DOHH2 (cell line): Measurements from ENCODE around the gene GTF2F1.

ENCODE experiments used
- H3F3A ChIP-seq: fragments of 200-600 bp; sonication (generic), shearing (Covaris generic); 2 replicates; pipeline ENCODE4 v1.6.0; 2016; ENCODE audit warnings: antibody characterized with exemption, mild to moderate bottlenecking; ENCODE audit not compliant: control insufficient read depth, insufficient read depth
- H3K27ac ChIP-seq: fragments of 200-600 bp; sonication (generic); 2 replicates; pipeline ENCODE4 v1.5.1; 2014; ENCODE audit warnings: low read depth, mild to moderate bottlenecking, low read length, moderate library complexity
- H3K27me3 ChIP-seq: fragments of 200-600 bp; sonication (generic); 2 replicates; pipeline ENCODE4 v1.6.1; 2014; ENCODE audit warnings: mild to moderate bottlenecking, low read length, mixed read lengths; ENCODE audit not compliant: control insufficient read depth
- H3K36me3 ChIP-seq: fragments of 200-600 bp; sonication (generic); 2 replicates; pipeline ENCODE4 v1.6.1; 2014; ENCODE audit warnings: mild to moderate bottlenecking, low read length, moderate library complexity, mixed read lengths; ENCODE audit not compliant: control insufficient read depth
- H3K4me1 ChIP-seq: fragments of 200-600 bp; sonication (generic); 2 replicates; pipeline ENCODE4 v1.6.1; 2014; ENCODE audit warnings: mild to moderate bottlenecking, low read length, mixed read lengths; ENCODE audit not compliant: control insufficient read depth
- H3K4me2 ChIP-seq: fragments of 200-600 bp; sonication (generic); 2 replicates; pipeline ENCODE4 v1.6.0; 2014; ENCODE audit warnings: mild to moderate bottlenecking, low read length, moderate library complexity
- H3K4me3 ChIP-seq: fragments of 200-600 bp; sonication (generic); 2 replicates; pipeline ENCODE4 v1.5.1; 2014; ENCODE audit warnings: mild to moderate bottlenecking, low read length, mixed read lengths
- H3K79me2 ChIP-seq: fragments of 200-600 bp; sonication (generic); 2 replicates; pipeline ENCODE4 v1.6.1; 2014; ENCODE audit warnings: mild to moderate bottlenecking, low read length, mixed read lengths; ENCODE audit not compliant: control insufficient read depth
- H3K9me2 ChIP-seq: fragments of 200-600 bp; sonication (generic); replicated peaks from 2 replicates; pipeline ENCODE4 v1.6.1; 2014; ENCODE audit warnings: mild to moderate bottlenecking, low read length, mixed read lengths; ENCODE audit not compliant: control insufficient read depth
- H3K9me3 ChIP-seq: fragments of 200-600 bp; sonication (generic); 2 replicates; pipeline ENCODE4 v1.6.1; 2014; ENCODE audit warnings: antibody characterized with exemption, low read length, mixed read lengths; ENCODE audit not compliant: control insufficient read depth, insufficient read depth
- H4K20me1 ChIP-seq: fragments of 200-600 bp; sonication (generic); 2 replicates; pipeline ENCODE4 v1.6.0; 2014; ENCODE audit warnings: low read depth, mild to moderate bottlenecking, antibody characterized with exemption, low read length, moderate library complexity; ENCODE audit not compliant: control insufficient read depth, insufficient read depth
- EZH2phosphoT487 ChIP-seq: fragments of 200-600 bp; sonication (generic); IDR thresholded peaks from 2 replicates; pipeline ENCODE4 v1.6.1; 2017; ENCODE audit warnings: borderline replicate concordance, mild to moderate bottlenecking, antibody characterized with exemption, low read length, moderate library complexity, mixed read lengths
- TF ChIP-seq, protein P1 (sequence below): fragments of 200-600 bp; sonication (generic); IDR thresholded peaks from one replicate; pipeline ENCODE4 v1.5.1; 2014; ENCODE audit warnings: antibody characterized with exemption, mild to moderate bottlenecking, low read depth, low read length; ENCODE audit not compliant: poor library complexity, severe bottlenecking

Gene GTF2F1

DNA sequence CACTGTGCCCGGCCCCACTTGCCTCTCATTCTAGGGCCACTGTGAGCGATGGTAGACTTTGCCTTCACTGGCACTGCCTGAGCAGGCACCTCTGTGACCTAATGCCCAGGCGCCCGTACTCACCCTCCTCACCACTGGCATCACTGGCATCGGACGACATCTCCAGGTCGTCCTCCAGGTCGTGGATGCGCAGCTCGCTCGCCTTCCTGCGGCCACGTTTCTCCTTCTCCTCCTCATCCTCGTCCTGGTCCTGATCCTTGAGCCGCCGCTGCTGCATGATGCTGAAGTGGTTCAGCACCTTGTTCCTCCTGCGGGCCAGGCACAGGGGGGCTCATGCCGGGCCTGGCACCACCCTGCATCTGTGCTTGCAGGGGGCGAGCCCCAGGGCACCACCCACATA is 9.8 kb downstream of the GTF2F1 start:
- Histone ChIP-seq H3K9me2 (no peaks in the 10 kb centered on the region), H3K4me3 (no peak overlapping the region), H3K27me3 (no peaks in the 10 kb centered on the region), H3K4me1 (no peaks in the 10 kb centered on the region), H3K27ac (no peak overlapping the region), H3K9me3 (no peaks in the 10 kb centered on the region), H3K36me3 (peaks cover 58% of the 10 kb centered on the region), H4K20me1 (no peaks in the 10 kb centered on the region), H3K4me2 (no peak overlapping the region), H3K79me2 (no peaks in the 10 kb centered on the region), H3F3A (no peaks in the 10 kb centered on the region)
- TF ChIP-seq, protein P1, sequence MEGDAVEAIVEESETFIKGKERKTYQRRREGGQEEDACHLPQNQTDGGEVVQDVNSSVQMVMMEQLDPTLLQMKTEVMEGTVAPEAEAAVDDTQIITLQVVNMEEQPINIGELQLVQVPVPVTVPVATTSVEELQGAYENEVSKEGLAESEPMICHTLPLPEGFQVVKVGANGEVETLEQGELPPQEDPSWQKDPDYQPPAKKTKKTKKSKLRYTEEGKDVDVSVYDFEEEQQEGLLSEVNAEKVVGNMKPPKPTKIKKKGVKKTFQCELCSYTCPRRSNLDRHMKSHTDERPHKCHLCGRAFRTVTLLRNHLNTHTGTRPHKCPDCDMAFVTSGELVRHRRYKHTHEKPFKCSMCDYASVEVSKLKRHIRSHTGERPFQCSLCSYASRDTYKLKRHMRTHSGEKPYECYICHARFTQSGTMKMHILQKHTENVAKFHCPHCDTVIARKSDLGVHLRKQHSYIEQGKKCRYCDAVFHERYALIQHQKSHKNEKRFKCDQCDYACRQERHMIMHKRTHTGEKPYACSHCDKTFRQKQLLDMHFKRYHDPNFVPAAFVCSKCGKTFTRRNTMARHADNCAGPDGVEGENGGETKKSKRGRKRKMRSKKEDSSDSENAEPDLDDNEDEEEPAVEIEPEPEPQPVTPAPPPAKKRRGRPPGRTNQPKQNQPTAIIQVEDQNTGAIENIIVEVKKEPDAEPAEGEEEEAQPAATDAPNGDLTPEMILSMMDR = no peak
- TF ChIP-seq EZH2phosphoT487 = no peak

DNA sequence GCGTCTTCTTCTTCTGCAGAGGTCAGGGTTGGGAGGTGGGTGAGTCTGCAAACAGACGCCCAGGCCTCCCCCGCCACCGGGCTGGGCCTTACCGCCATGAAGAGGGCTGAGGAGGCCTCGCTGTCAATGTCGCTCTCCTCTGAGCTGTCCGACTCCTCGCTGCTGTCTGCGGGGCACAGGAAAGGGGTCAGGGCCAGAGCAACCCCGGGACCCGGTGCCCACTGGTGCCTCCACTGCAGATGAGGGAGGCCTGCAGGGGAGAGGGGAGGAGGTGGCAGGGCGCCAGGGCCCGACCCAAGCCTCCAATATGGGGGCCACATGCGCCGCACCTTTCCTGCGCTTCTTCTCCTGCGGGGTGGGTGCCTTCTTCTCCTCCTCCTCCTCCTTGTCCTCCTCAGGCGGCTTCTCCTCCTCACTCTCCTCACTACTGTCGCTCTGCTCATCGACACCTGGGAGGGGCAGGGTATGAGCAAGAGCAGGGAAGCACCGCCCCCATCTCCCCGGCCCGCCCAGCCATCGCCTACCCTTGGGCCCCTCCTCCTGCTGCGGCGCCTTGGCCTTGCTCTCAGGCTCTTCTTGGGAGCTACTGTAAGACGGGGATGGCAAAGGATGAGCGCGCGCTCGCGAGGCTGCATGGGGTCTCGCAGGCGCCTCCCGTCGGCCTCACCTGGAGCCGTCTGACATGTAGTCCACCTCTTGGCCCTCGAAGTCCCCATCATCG is 11.8 kb downstream of the GTF2F1 start:
- Histone ChIP-seq H3K27ac (no peak overlapping the region), H3K79me2 (no peaks in the 10 kb centered on the region), H3K9me2 (no peaks in the 10 kb centered on the region), H3K4me1 (no peaks in the 10 kb centered on the region), H3K4me3 (no peak overlapping the region), H3K27me3 (no peaks in the 10 kb centered on the region), H3K9me3 (no peaks in the 10 kb centered on the region), H3K36me3 (peaks cover 42% of the 10 kb centered on the region), H3K4me2 (no peak overlapping the region), H3F3A (0 out of 2 replicates have a peak, but pooled peaks cover 2% of the 10 kb centered on the region), H4K20me1 (no peaks in the 10 kb centered on the region)
- no peak for TF ChIP-seq EZH2phosphoT487
- TF ChIP-seq, protein P1 = no peak

DNA sequence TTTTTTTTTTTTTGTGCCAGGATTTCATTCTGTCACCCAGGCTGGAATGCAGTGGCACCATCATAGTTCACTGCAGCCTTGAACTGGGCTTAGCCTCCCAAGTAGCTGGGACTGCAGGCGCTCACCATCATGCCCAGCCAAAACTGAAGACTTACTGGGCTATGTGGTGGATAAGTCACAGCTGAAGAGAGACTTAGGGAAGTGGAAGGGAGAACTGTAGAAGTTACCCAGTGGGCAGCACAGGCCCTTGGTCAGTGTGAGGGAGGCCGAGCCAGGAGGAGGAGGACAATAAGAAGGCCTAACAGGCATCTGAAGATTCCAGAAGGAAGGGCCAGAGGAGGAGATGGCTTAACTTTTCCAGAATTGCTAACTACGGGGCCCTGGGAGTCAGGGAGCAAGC is 13.2 kb downstream of the GTF2F1 start:
- no peak overlapping the region for H3K27ac ChIP-seq
- H4K20me1 ChIP-seq = no peaks in the 10 kb centered on the region
- no peak overlapping the region for H3K4me3 ChIP-seq
- H3F3A ChIP-seq = 0 out of 2 replicates have a peak, but pooled peaks cover 2% of the 10 kb centered on the region
- H3K4me1 ChIP-seq = no peaks in the 10 kb centered on the region
- H3K4me2 ChIP-seq = no peak overlapping the region
- no peaks in the 10 kb centered on the region for H3K9me3 ChIP-seq
- TF ChIP-seq EZH2phosphoT487 = no peak
- TF ChIP-seq, protein P1 = no peak
- no peaks in the 10 kb centered on the region for H3K27me3 ChIP-seq
- no peaks in the 10 kb centered on the region for H3K9me2 ChIP-seq
- H3K79me2 ChIP-seq = no peaks in the 10 kb centered on the region
- peaks cover 39% of the 10 kb centered on the region for H3K36me3 ChIP-seq
